IMR-90 (cell line): Measurements from ENCODE around the gene LGI1.

Source experiments
- CTCF ChIP-seq: conservative IDR thresholded peaks from 2 replicates; pipeline ENCODE4 v1.5.1; 2012; ENCODE audit warnings: mild to moderate bottlenecking, low read depth, low read length, improper control_type of control experiment
- MXI1 ChIP-seq: IDR thresholded peaks from 2 replicates; pipeline ENCODE4 v1.6.1; 2012; ENCODE audit warnings: low read depth, mild to moderate bottlenecking, low read length, moderate library complexity, borderline replicate concordance
- POLR2A ChIP-seq: IDR thresholded peaks from 2 replicates; pipeline ENCODE4 v1.6.1; 2012; ENCODE audit warnings: mild to moderate bottlenecking, low read depth, low read length
- RCOR1 ChIP-seq: IDR thresholded peaks from 2 replicates; pipeline ENCODE4 v1.6.1; 2012; ENCODE audit warnings: mild to moderate bottlenecking, low read length, improper control_type of control experiment; ENCODE audit not compliant: insufficient replicate concordance
- SMC3 ChIP-seq: fragments of 150-350 bp; IDR thresholded peaks from 2 replicates; pipeline ENCODE4 v1.6.1; 2016; ENCODE audit warnings: low read depth, mild to moderate bottlenecking, antibody characterized with exemption, low read length, moderate library complexity

- no peak for TF ChIP-seq MXI1
- no peak for TF ChIP-seq CTCF
- no peak for TF ChIP-seq SMC3
- no peak for TF ChIP-seq POLR2A
- TF ChIP-seq RCOR1: no peak
Observed at GRCh38 chr10:93796167-93796566, 38.4 kb downstream of the LGI1 start.
